BJ (cell line): ENCODE data around the gene ATP8B1. TPM values are rescaled to one million over a fixed set of nuclear protein-coding genes. Genes with fewer than 3 reads are reported as not detected.

ENCODE experiments used
- CTCF ChIA-PET: fragments of 350-600 bp; formaldehyde crosslinking; extraction: SDS; loops from one replicate; lab custom pipeline; 2021; ENCODE audit warnings: antibody characterized with exemption, inconsistent platforms; lab: Yijun Ruan, JAX
- POLR2A ChIA-PET: fragments of 300-600 bp; sonication (Branson Sonifier 250); formaldehyde crosslinking; extraction: SDS; loops from one replicate; lab custom pipeline; 2021; ENCODE audit warnings: antibody characterized with exemption; lab: Charles Lee
- DNase-seq: peaks from one replicate; pipeline ENCODE4 v3.0.0-alpha.2; 2011; ENCODE audit warnings: low read depth
- H3K27me3 ChIP-seq: 2 replicates; pipeline ENCODE4 v1.6.0; 2011; ENCODE audit warnings: low read length; ENCODE audit not compliant: control insufficient read depth, insufficient read depth
- H3K36me3 ChIP-seq: 2 replicates; pipeline ENCODE4 v1.5.1; 2011; ENCODE audit warnings: low read length; ENCODE audit not compliant: control insufficient read depth, insufficient read depth
- H3K4me3 ChIP-seq: 2 replicates; pipeline ENCODE4 v1.5.1; 2011; ENCODE audit warnings: low read depth, mild to moderate bottlenecking, control low read depth, low read length
- CTCF ChIP-seq: IDR thresholded peaks from 2 replicates; pipeline ENCODE4 v1.5.1; 2011; ENCODE audit warnings: low read depth, mild to moderate bottlenecking, control low read depth, inconsistent platforms, low read length, moderate library complexity; ENCODE audit not compliant: insufficient read depth
- polyA plus RNA-seq: library from polyadenylated mRNA; depleted of rRNA; stranded (reverse); fragments of >200 nt; gene quantifications from 2 replicates; pipeline ENCODE4 v1.2.3, GENCODE V29; 2011

Gene ATP8B1
- polyA plus RNA-seq, 1 experiment: 53.3 TPM

GRCh38 chr18:57715671-57716070 is 87.4 kb downstream of the ATP8B1 start:
- CTCF ChIA-PET: no interaction called here
- H3K27me3 ChIP-seq: no peaks in the 10 kb centered on the region
- no peak for DNase-seq
- H3K36me3 ChIP-seq: peaks cover 5% of the 10 kb centered on the region; the same call in 1 of the 2 replicates
- TF ChIP-seq CTCF: no peak
- POLR2A ChIA-PET: no interaction called here
- no peak overlapping the region for H3K4me3 ChIP-seq

GRCh38 chr18:57715073-57715472 is 88.0 kb downstream of the ATP8B1 start:
- ChIA-PET CTCF (no interaction called here), POLR2A (no interaction called here)
- H3K27me3 ChIP-seq: no peaks in the 10 kb centered on the region
- DNase-seq: no peak
- H3K36me3 ChIP-seq: peaks cover 6% of the 10 kb centered on the region
- TF ChIP-seq CTCF: no peak
- H3K4me3 ChIP-seq: no peak overlapping the region

GRCh38 chr18:57710226-57710625 is 92.9 kb downstream of the ATP8B1 start:
- CTCF ChIA-PET: interaction anchor here (1.3 kb wide), 1 partner anchor 33 kb away, joined by 4 read pairs; no protein-coding TSS in a partner anchor
- peaks cover 9% of the 10 kb centered on the region for H3K36me3 ChIP-seq
- POLR2A ChIA-PET: no interaction called here
- no peak for DNase-seq
- H3K4me3 ChIP-seq: no peak overlapping the region
- H3K27me3 ChIP-seq: no peaks in the 10 kb centered on the region
- TF ChIP-seq CTCF: no peak

GRCh38 chr18:57709335-57709734 is 93.8 kb downstream of the ATP8B1 start:
- no peak for TF ChIP-seq CTCF
- no peak for DNase-seq
- CTCF ChIA-PET: interaction anchor here (1.1 kb wide), 1 partner anchor 20 kb away, joined by 3 read pairs; no protein-coding TSS in a partner anchor
- POLR2A ChIA-PET: no interaction called here
- no peaks in the 10 kb centered on the region for H3K27me3 ChIP-seq
- H3K36me3 ChIP-seq: peaks cover 9% of the 10 kb centered on the region
- no peak overlapping the region for H3K4me3 ChIP-seq

GRCh38 chr18:57708288-57708687 is 94.8 kb downstream of the ATP8B1 start:
- CTCF ChIA-PET: interaction anchor here (1.1 kb wide), 1 partner anchor 21 kb away, joined by 3 read pairs; no protein-coding TSS in a partner anchor
- no peaks in the 10 kb centered on the region for H3K27me3 ChIP-seq
- DNase-seq: no peak
- no peak overlapping the region for H3K4me3 ChIP-seq
- POLR2A ChIA-PET: no interaction called here
- H3K36me3 ChIP-seq: peaks cover 4% of the 10 kb centered on the region
- TF ChIP-seq CTCF: no peak
